MM.1S (cell line): ENCODE measurements around the gene RBM46.

Experiments used
- DNase-seq: peaks from one replicate; pipeline ENCODE4 v3.0.0-alpha.2; 2015
- H2AFZ ChIP-seq: fragments of 300-600 bp; sonication (generic); 2 replicates; pipeline ENCODE4 v1.6.0; 2016; ENCODE audit warnings: antibody characterized with exemption, low read length
- H3F3A ChIP-seq: fragments of 300-600 bp; sonication (generic); 2 replicates; pipeline ENCODE4 v1.6.1; 2016; ENCODE audit warnings: mild to moderate bottlenecking, antibody characterized with exemption, low read length, moderate library complexity, mixed read lengths; ENCODE audit not compliant: insufficient read depth
- H3K27ac ChIP-seq: fragments of 300-600 bp; sonication (generic); 2 replicates; pipeline ENCODE4 v1.5.1; 2016; ENCODE audit warnings: mild to moderate bottlenecking, low read length
- H3K27me3 ChIP-seq: fragments of 300-600 bp; sonication (generic); replicated peaks from 2 replicates; pipeline ENCODE4 v1.6.0; 2016; ENCODE audit warnings: low read length; ENCODE audit not compliant: insufficient read depth
- H3K36me3 ChIP-seq: fragments of 300-600 bp; sonication (generic); replicated peaks from 2 replicates; pipeline ENCODE4 v1.6.1; 2016; ENCODE audit warnings: mild to moderate bottlenecking, low read length, mixed read lengths; ENCODE audit not compliant: insufficient read depth
- H3K4me1 ChIP-seq: fragments of 300-600 bp; sonication (generic); 2 replicates; pipeline ENCODE4 v1.6.1; 2016; ENCODE audit warnings: low read length, mixed read lengths
- H3K4me2 ChIP-seq: fragments of 300-600 bp; sonication (generic); 2 replicates; pipeline ENCODE4 v1.6.0; 2016; ENCODE audit warnings: low read depth, low read length
- H3K4me3 ChIP-seq: fragments of 300-600 bp; sonication (generic); 2 replicates; pipeline ENCODE4 v1.5.1; 2016; ENCODE audit warnings: low read length, mixed read lengths
- H3K79me2 ChIP-seq: fragments of 300-600 bp; sonication (generic); 2 replicates; pipeline ENCODE4 v1.6.1; 2016; ENCODE audit warnings: mixed run types, low read length, mixed read lengths
- H3K9ac ChIP-seq: fragments of 300-600 bp; sonication (generic); 2 replicates; pipeline ENCODE4 v1.6.1; 2016; ENCODE audit warnings: low read length, mixed read lengths
- H3K9me2 ChIP-seq: fragments of 300-600 bp; sonication (generic); replicated peaks from 2 replicates; pipeline ENCODE4 v1.6.1; 2016; ENCODE audit warnings: mild to moderate bottlenecking, low read length, mixed read lengths; ENCODE audit not compliant: insufficient read depth
- H3K9me3 ChIP-seq: fragments of 300-600 bp; sonication (generic); replicated peaks from 2 replicates; pipeline ENCODE4 v1.6.1; 2016; ENCODE audit warnings: mild to moderate bottlenecking, low read length, mixed read lengths; ENCODE audit not compliant: insufficient read depth
- H4K20me1 ChIP-seq: fragments of 300-600 bp; sonication (generic); 2 replicates; pipeline ENCODE4 v1.6.1; 2016; ENCODE audit warnings: mild to moderate bottlenecking, low read length, moderate library complexity, mixed read lengths; ENCODE audit not compliant: insufficient read depth
- EZH2 ChIP-seq: fragments of 300-600 bp; sonication (generic); optimal IDR thresholded peaks from 2 replicates; pipeline ENCODE3; 2017; ENCODE audit warnings: low read depth, mild to moderate bottlenecking, antibody characterized with exemption, low read length, mixed read lengths
- EZH2phosphoT487 ChIP-seq: fragments of 300-600 bp; sonication (generic); IDR thresholded peaks from 2 replicates; pipeline ENCODE4 v1.6.1; 2018; ENCODE audit warnings: antibody characterized with exemption, low read length
- TF ChIP-seq, protein P1 (sequence below): fragments of 300-600 bp; sonication (generic); IDR thresholded peaks from 2 replicates; pipeline ENCODE4 v1.5.1; 2016; ENCODE audit warnings: antibody characterized with exemption, low read length, mixed read lengths

The RBM46 gene

DNA sequence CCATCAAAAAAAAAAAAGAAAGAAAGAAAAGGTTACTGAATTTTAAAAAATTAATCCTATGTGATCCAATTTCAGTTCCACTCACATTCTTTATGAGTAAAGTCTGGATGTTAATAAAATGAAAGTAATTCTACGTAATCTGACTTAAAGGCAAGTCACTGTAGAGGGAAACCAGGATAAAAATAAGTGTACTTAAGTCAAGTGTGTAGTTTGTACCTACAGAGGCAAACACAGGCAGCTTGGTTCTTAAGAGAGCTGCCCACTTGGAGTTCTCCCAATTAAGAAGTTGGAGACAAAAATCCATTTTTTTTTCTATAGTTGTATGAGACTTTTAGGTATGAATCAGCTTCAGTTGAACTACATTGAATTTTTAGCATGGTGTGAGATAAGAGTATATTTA lies 44.3 kb upstream of the RBM46 start:
- no peak for DNase-seq
- H3K4me3 ChIP-seq, result no peak overlapping the region

DNA sequence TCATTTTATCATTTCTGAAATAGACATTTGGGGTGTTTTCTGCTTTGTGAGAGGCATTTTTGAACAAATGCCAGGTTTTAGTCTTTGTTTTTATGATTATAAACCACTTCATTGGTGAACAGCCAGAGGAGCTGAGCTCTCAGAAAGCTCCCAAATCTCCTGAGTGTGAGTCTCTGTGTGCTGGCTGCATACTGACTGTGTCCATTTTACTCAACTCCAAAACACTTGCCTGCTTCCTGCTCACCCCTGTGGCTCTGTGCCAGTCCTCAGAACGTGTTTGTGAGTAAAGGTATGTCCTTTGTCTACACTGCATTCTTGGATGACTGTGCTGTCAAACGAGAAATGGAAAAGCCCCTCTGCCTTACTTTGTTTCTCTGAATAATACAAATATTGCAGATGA lies 42.6 kb upstream of the RBM46 start:
- no peak overlapping the region for H3K27ac ChIP-seq
- H3K4me3 ChIP-seq, result no peak overlapping the region
- H4K20me1 ChIP-seq, result no peaks in the 10 kb centered on the region
- H3F3A ChIP-seq, result no peaks in the 10 kb centered on the region
- TF ChIP-seq EZH2phosphoT487 (no peak), EZH2 (no peak)
- TF ChIP-seq, protein P1, sequence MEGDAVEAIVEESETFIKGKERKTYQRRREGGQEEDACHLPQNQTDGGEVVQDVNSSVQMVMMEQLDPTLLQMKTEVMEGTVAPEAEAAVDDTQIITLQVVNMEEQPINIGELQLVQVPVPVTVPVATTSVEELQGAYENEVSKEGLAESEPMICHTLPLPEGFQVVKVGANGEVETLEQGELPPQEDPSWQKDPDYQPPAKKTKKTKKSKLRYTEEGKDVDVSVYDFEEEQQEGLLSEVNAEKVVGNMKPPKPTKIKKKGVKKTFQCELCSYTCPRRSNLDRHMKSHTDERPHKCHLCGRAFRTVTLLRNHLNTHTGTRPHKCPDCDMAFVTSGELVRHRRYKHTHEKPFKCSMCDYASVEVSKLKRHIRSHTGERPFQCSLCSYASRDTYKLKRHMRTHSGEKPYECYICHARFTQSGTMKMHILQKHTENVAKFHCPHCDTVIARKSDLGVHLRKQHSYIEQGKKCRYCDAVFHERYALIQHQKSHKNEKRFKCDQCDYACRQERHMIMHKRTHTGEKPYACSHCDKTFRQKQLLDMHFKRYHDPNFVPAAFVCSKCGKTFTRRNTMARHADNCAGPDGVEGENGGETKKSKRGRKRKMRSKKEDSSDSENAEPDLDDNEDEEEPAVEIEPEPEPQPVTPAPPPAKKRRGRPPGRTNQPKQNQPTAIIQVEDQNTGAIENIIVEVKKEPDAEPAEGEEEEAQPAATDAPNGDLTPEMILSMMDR, result no peak
- no peak overlapping the region for H3K4me2 ChIP-seq
- no peak overlapping the region for H3K9ac ChIP-seq
- no peaks in the 10 kb centered on the region for H3K79me2 ChIP-seq
- H3K36me3 ChIP-seq, result no peaks in the 10 kb centered on the region
- no peaks in the 10 kb centered on the region for H3K27me3 ChIP-seq
- H3K4me1 ChIP-seq, result no peaks in the 10 kb centered on the region
- no peaks in the 10 kb centered on the region for H3K9me3 ChIP-seq
- no peaks in the 10 kb centered on the region for H3K9me2 ChIP-seq
- DNase-seq, result no peak
- H2AFZ ChIP-seq, result no peak overlapping the region

More for the DNA sequence above, 44.3 kb upstream of the RBM46 start:
- H3K36me3 ChIP-seq, result no peaks in the 10 kb centered on the region
- H3K9me3 ChIP-seq, result no peaks in the 10 kb centered on the region
- H4K20me1 ChIP-seq, result no peaks in the 10 kb centered on the region
- TF ChIP-seq EZH2 (no peak), EZH2phosphoT487 (no peak)
- TF ChIP-seq, protein P1, result no peak
- no peak overlapping the region for H2AFZ ChIP-seq
- no peaks in the 10 kb centered on the region for H3K79me2 ChIP-seq
- H3K4me1 ChIP-seq, result no peaks in the 10 kb centered on the region
- no peak overlapping the region for H3K27ac ChIP-seq
- H3K9ac ChIP-seq, result no peak overlapping the region
- no peaks in the 10 kb centered on the region for H3K27me3 ChIP-seq
- H3F3A ChIP-seq, result no peaks in the 10 kb centered on the region
- H3K9me2 ChIP-seq, result no peaks in the 10 kb centered on the region
- H3K4me2 ChIP-seq, result no peak overlapping the region

DNA sequence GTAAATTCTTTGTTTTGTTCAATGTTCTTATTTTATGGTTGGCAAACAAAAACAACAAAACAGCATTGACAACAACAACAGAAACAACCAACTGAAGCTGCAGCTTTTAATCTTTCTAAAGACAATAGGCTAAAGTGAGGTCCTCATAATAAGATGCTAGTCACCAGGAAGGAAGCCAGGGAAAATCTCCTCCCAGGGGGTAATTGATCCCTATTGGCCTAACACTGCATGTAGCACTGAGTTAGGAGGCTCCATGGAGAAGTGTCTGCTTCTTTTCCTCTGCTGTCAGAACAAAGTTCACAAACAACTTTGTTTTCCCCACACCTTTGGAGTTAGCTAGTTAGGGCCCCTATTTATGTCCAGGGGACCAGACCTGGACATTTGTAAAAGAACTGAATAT lies 42.0 kb upstream of the RBM46 start:
- Histone ChIP-seq H3K4me1 (no peaks in the 10 kb centered on the region), H3F3A (no peaks in the 10 kb centered on the region), H3K9me2 (no peaks in the 10 kb centered on the region), H4K20me1 (no peaks in the 10 kb centered on the region), H3K9me3 (no peaks in the 10 kb centered on the region), H3K4me2 (no peak overlapping the region), H3K27ac (no peak overlapping the region), H2AFZ (no peak overlapping the region), H3K27me3 (no peaks in the 10 kb centered on the region), H3K79me2 (no peaks in the 10 kb centered on the region), H3K9ac (no peak overlapping the region), H3K4me3 (no peak overlapping the region), H3K36me3 (no peaks in the 10 kb centered on the region)
- TF ChIP-seq EZH2phosphoT487 (no peak), EZH2 (no peak)
- TF ChIP-seq, protein P1, result no peak
- no peak for DNase-seq
